Activated CD4-positive, alpha-beta T cell treated with anti-CD3 and anti-CD28 coated beads for 36 hours (primary cell): ENCODE measurements around the gene COMT. TPM values are rescaled to one million over a fixed set of nuclear protein-coding genes. Genes with fewer than 3 reads are reported as not detected.

Source experiments
- ATAC-seq: fragments of 200-7000 bp; cut with Tn5 transposase; one replicate; pipeline ENCODE4 v1.10.0; 2021; ENCODE audit warnings: mild to moderate bottlenecking, moderate library complexity
- CTCF ChIA-PET: fragments of 350-600 bp; sonication (Branson Sonifier 250); formaldehyde crosslinking; loops from one replicate; lab custom pipeline; 2021; ENCODE audit warnings: antibody characterized with exemption; lab: Charles Lee
- POLR2A ChIA-PET: fragments of 350-600 bp; sonication (Branson Sonifier 250); formaldehyde crosslinking; loops from one replicate; lab custom pipeline; 2021; ENCODE audit warnings: antibody characterized with exemption, inconsistent platforms; lab: Charles Lee
- DNase-seq: peaks from one replicate; pipeline ENCODE4 v3.0.0-alpha.2; 2020
- H3K27ac Mint-ChIP-seq: one replicate; pipeline ENCODE4 v1.8.0; 2021; ENCODE audit warnings: mixed read lengths
- H3K27me3 Mint-ChIP-seq: one replicate; pipeline ENCODE4 v1.8.0; 2021; ENCODE audit warnings: mixed read lengths
- H3K36me3 Mint-ChIP-seq: one replicate; pipeline ENCODE4 v1.8.0; 2021; ENCODE audit warnings: low read depth, mixed read lengths
- H3K4me1 Mint-ChIP-seq: one replicate; pipeline ENCODE4 v1.8.0; 2021; ENCODE audit warnings: mixed read lengths
- H3K4me3 Mint-ChIP-seq: one replicate; pipeline ENCODE4 v1.8.0; 2021; ENCODE audit warnings: mild to moderate bottlenecking, moderate library complexity, mixed read lengths
- H3K9me3 Mint-ChIP-seq: one replicate; pipeline ENCODE4 v1.8.0; 2021; ENCODE audit warnings: low read depth, mixed read lengths
- intact Hi-C, 2 experiments: fragments of 100-400 bp; cut with DNase I in 1 of 2; cut with micrococcal nuclease in 1 of 2; formaldehyde crosslinking; loops; one replicate each; pipeline versions ENCODE4 v1.14.2 to v1.15.1; 2022 to 2024; cut with DNase I, micrococcal nuclease
- total RNA-seq, 2 experiments: library from RNA; stranded (reverse); gene quantifications; one replicate each; pipeline ENCODE4 v1.2.3, GENCODE V29; 2021

The COMT gene
- total RNA-seq, 2 experiments from 2014 or later = 63.5 to 78.5 TPM

- ChIA-PET CTCF (interaction anchor here (1.2 kb wide), 1 partner anchor 12 kb away, joined by 4 read pairs; no protein-coding TSS in a partner anchor), POLR2A (no interaction called here)
- Mint-ChIP-seq H3K4me3 (no peak overlapping the region), H3K27me3 (no peaks in the 10 kb centered on the region), H3K27ac (no peak overlapping the region), H3K4me1 (no peaks in the 10 kb centered on the region), H3K36me3 (peaks cover 3% of the 10 kb centered on the region), H3K9me3 (peaks cover 16% of the 10 kb centered on the region)
- intact Hi-C loops = no loop called here
- ATAC-seq (no peak), DNase-seq (no peak)
Measured at GRCh38 chr22:20001082-20001638, 59.6 kb downstream of the COMT start.

- intact Hi-C loops = no loop called here
- ChIA-PET CTCF (interaction anchor here (1.2 kb wide), 1 partner anchor 11 kb away, joined by 4 read pairs; no protein-coding TSS in a partner anchor), POLR2A (no interaction called here)
- H3K9me3 Mint-ChIP-seq = peaks cover 16% of the 10 kb centered on the region
- peaks cover 3% of the 10 kb centered on the region for H3K36me3 Mint-ChIP-seq
- H3K4me3 Mint-ChIP-seq = no peak overlapping the region
- ATAC-seq (no peak), DNase-seq (no peak)
- H3K27me3 Mint-ChIP-seq = no peaks in the 10 kb centered on the region
- H3K27ac Mint-ChIP-seq = no peak overlapping the region
- H3K4me1 Mint-ChIP-seq = no peaks in the 10 kb centered on the region
Measured at GRCh38 chr22:20002128-20002527, 60.6 kb downstream of the COMT start.

- DNase-seq (no peak), ATAC-seq (no peak)
- Mint-ChIP-seq H3K27me3 (no peaks in the 10 kb centered on the region), H3K4me3 (no peak overlapping the region), H3K9me3 (peaks cover 16% of the 10 kb centered on the region), H3K4me1 (no peaks in the 10 kb centered on the region), H3K27ac (no peak overlapping the region), H3K36me3 (peaks cover 3% of the 10 kb centered on the region)
- ChIA-PET CTCF (interaction anchor here (1.2 kb wide), 1 partner anchor 11 kb away, joined by 4 read pairs; no protein-coding TSS in a partner anchor), POLR2A (no interaction called here)
- intact Hi-C loops = no loop called here
Measured at GRCh38 chr22:20002636-20003035, 61.1 kb downstream of the COMT start.

GRCh38 chr22:20003304-20003703 is 61.7 kb downstream of the COMT start:
- Mint-ChIP-seq H3K36me3 (peaks cover 3% of the 10 kb centered on the region), H3K4me3 (no peak overlapping the region), H3K9me3 (peaks cover 16% of the 10 kb centered on the region), H3K27me3 (no peaks in the 10 kb centered on the region), H3K4me1 (no peaks in the 10 kb centered on the region), H3K27ac (no peak overlapping the region)
- no peak for DNase-seq
- ChIA-PET CTCF (interaction anchor here (0.6 to 1.1 kb wide), 2 partner anchors 25 to 34 kb away, joined by 3 read pairs; no protein-coding TSS in a partner anchor), POLR2A (no interaction called here)
- no peak for ATAC-seq
- intact Hi-C loops = no loop called here

GRCh38 chr22:20004464-20004863 is 62.9 kb downstream of the COMT start:
- intact Hi-C loops = no loop called here

GRCh38 chr22:20008221-20008995 is 66.8 kb downstream of the COMT start:
- Mint-ChIP-seq H3K4me1 (no peaks in the 10 kb centered on the region), H3K9me3 (peaks cover 8% of the 10 kb centered on the region), H3K4me3 (no peak overlapping the region), H3K27ac (no peak overlapping the region), H3K36me3 (peaks cover under 1% of the 10 kb centered on the region), H3K27me3 (no peaks in the 10 kb centered on the region)
- no peak for ATAC-seq
- CTCF ChIA-PET = no interaction called here
- intact Hi-C loops = no loop called here
- no peak for DNase-seq
- POLR2A ChIA-PET = no interaction called here

More at GRCh38 chr22:20004464-20004863, 62.9 kb downstream of the COMT start:
- DNase-seq = no peak
- Mint-ChIP-seq H3K9me3 (peaks cover 16% of the 10 kb centered on the region), H3K4me3 (no peak overlapping the region), H3K27me3 (no peaks in the 10 kb centered on the region), H3K4me1 (no peaks in the 10 kb centered on the region), H3K36me3 (peaks cover 3% of the 10 kb centered on the region), H3K27ac (no peak overlapping the region)
- ChIA-PET POLR2A (no interaction called here), CTCF (interaction anchor here (0.7 kb wide), 1 partner anchor 154 kb away, joined by 3 read pairs; no protein-coding TSS in a partner anchor)
- no peak for ATAC-seq

GRCh38 chr22:20009018-20009491 is 67.5 kb downstream of the COMT start:
- ATAC-seq (no peak), DNase-seq (no peak)
- H3K4me1 Mint-ChIP-seq = no peaks in the 10 kb centered on the region
- H3K27ac Mint-ChIP-seq = no peak overlapping the region
- no peaks in the 10 kb centered on the region for H3K27me3 Mint-ChIP-seq
- ChIA-PET POLR2A (no interaction called here), CTCF (no interaction called here)
- H3K4me3 Mint-ChIP-seq = no peak overlapping the region
- intact Hi-C loops = no loop called here
- no peaks in the 10 kb centered on the region for H3K36me3 Mint-ChIP-seq
- peaks cover 3% of the 10 kb centered on the region for H3K9me3 Mint-ChIP-seq

- Mint-ChIP-seq H3K27ac (no peak overlapping the region), H3K4me3 (no peak overlapping the region), H3K27me3 (no peaks in the 10 kb centered on the region), H3K36me3 (no peaks in the 10 kb centered on the region), H3K9me3 (no peaks in the 10 kb centered on the region), H3K4me1 (no peaks in the 10 kb centered on the region)
- POLR2A ChIA-PET = no interaction called here
- intact Hi-C loops = no loop called here
- DNase-seq = no peak
- no peak for ATAC-seq
- CTCF ChIA-PET = no interaction called here
Measured at GRCh38 chr22:20009582-20010306, 68.2 kb downstream of the COMT start.

GRCh38 chr22:20010307-20011122 is 68.9 kb downstream of the COMT start:
- ChIA-PET POLR2A (no interaction called here), CTCF (no interaction called here)
- H3K9me3 Mint-ChIP-seq = no peaks in the 10 kb centered on the region
- H3K4me1 Mint-ChIP-seq = no peaks in the 10 kb centered on the region
- peaks cover 6% of the 10 kb centered on the region for H3K27me3 Mint-ChIP-seq
- no peak for DNase-seq
- no peak for ATAC-seq
- no peak overlapping the region for H3K27ac Mint-ChIP-seq
- H3K36me3 Mint-ChIP-seq = no peaks in the 10 kb centered on the region
- H3K4me3 Mint-ChIP-seq = no peak overlapping the region
- intact Hi-C loops = no loop called here

- intact Hi-C loops = no loop called here
- Mint-ChIP-seq H3K27me3 (peaks cover 6% of the 10 kb centered on the region), H3K27ac (no peak overlapping the region), H3K4me1 (no peaks in the 10 kb centered on the region), H3K36me3 (no peaks in the 10 kb centered on the region), H3K9me3 (no peaks in the 10 kb centered on the region), H3K4me3 (no peak overlapping the region)
- POLR2A ChIA-PET = interaction anchor here (0.6 kb wide), 1 partner anchor 90 kb away, joined by 8 read pairs; no protein-coding TSS in a partner anchor
- ATAC-seq (no peak), DNase-seq (no peak)
- CTCF ChIA-PET = interaction anchor here (0.6 to 0.8 kb wide), 3 partner anchors 39 to 144 kb away, joined by 3 to 5 read pairs (median 3); no protein-coding TSS in a partner anchor
Measured at GRCh38 chr22:20011123-20011992, 69.8 kb downstream of the COMT start.
